ENCODE results near the gene ZNF217. TPM values are rescaled to one million over a fixed set of nuclear protein-coding genes. Genes with fewer than 3 reads are reported as not detected.
A peak's percentile ranks its signal among the peaks of the same experiment; 100 is the strongest.

Gene ZNF217
- total RNA-seq, 1 donor from 2014 or later = 39.5 TPM

DNA sequence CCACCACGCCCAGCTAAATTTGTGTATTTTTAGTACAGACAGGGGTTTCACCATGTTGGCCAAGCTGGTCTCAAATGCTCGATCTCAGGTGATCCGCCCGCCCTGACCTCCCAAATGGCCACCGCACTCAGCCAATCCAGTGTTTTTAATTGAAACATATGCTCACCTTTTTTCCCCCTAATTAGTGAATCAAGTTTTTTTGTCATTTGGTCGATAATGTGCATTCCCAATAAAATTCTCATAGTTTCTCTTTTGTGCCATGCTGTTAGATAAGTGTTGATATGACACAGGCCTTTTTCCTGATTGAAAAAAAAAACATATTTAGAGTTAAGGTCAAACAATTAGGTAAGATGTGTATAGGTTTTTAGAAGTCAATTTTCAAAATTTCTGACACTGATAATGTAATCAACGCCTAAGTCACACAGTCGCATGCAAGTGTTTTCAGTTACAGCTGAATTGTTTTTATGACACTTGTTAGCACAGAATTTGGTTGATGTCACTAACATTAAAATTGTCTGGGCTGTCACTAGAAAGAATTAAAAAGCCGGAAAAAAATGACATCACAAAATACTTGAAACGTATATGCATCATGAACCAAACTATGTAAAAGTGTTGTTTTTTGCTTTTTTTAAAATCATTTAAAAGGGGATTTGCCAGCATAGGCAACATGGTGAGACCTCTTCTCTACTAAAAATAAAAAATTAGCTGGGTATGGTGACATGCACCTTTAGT lies 21.9 kb downstream of the ZNF217 start:
- H3K27me3 Mint-ChIP-seq (ENCODE audit: low read depth) = no peaks in the 10 kb centered on the region
- peaks cover 5% of the 10 kb centered on the region for H3K4me1 Mint-ChIP-seq
- peaks cover 65% of the 10 kb centered on the region for H3K36me3 Mint-ChIP-seq
- TF ChIP-seq, protein P1, sequence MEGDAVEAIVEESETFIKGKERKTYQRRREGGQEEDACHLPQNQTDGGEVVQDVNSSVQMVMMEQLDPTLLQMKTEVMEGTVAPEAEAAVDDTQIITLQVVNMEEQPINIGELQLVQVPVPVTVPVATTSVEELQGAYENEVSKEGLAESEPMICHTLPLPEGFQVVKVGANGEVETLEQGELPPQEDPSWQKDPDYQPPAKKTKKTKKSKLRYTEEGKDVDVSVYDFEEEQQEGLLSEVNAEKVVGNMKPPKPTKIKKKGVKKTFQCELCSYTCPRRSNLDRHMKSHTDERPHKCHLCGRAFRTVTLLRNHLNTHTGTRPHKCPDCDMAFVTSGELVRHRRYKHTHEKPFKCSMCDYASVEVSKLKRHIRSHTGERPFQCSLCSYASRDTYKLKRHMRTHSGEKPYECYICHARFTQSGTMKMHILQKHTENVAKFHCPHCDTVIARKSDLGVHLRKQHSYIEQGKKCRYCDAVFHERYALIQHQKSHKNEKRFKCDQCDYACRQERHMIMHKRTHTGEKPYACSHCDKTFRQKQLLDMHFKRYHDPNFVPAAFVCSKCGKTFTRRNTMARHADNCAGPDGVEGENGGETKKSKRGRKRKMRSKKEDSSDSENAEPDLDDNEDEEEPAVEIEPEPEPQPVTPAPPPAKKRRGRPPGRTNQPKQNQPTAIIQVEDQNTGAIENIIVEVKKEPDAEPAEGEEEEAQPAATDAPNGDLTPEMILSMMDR (IDR thresholded peaks at IDR 0.05; ENCODE audit: unreplicated experiment) = no peak
- no peak overlapping the region for H3K4me3 Mint-ChIP-seq
- no peak overlapping the region for H3K27ac Mint-ChIP-seq
- DNase-seq (ENCODE audit: low spot score in 2 of 2, unreplicated experiment in 2 of 2) = no peak
- H3K9me3 Mint-ChIP-seq = no peaks in the 10 kb centered on the region

DNA sequence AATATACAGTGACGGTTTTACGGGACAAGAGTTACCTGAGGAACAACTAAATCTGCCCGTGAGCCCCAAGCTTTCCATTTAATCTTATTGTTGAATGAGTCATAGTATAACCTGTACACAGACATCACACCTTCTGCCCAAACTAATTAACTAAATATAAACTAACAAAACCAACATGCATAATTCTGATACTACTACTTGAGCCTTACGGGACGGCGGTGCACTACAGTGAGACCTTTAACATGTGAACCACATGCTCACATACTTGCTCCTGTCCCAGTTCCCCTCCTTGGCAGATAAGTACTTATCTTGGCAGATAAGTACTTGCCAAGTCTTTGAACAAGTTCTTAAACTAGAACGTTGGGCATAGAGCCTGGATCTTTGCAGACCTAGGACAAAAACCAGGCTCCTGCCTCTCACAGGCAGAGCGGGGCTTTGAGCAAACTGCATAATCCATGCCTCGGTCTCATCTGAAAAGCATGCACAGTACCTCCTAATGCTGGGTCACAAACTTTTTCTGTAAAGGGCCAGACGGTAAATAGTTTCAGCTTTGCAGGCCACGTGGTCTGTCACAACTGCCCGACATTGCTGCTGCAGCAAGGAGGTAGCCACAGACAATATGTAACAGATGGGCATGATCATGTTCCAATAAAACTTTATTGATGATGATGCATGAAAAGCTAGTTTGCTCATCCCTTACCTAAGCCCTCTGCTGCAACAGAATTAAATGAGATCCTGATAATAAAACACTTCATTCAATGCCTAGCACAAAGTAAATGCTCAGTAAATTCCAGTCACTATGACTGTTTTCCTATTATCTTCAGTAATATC lies 23.0 kb downstream of the ZNF217 start:
- no peaks in the 10 kb centered on the region for H3K27me3 Mint-ChIP-seq (ENCODE audit: low read depth)
- TF ChIP-seq, protein P1 (IDR thresholded peaks at IDR 0.05; ENCODE audit: unreplicated experiment) = no peak
- peak in 1 of 2 experiments; percentile 27 for DNase-seq (ENCODE audit: low spot score in 2 of 2, unreplicated experiment in 2 of 2)
- H3K27ac Mint-ChIP-seq = peak overlapping the region; percentile 20
- no peaks in the 10 kb centered on the region for H3K9me3 Mint-ChIP-seq
- H3K36me3 Mint-ChIP-seq = peaks cover 60% of the 10 kb centered on the region
- peaks cover 5% of the 10 kb centered on the region for H3K4me1 Mint-ChIP-seq
- H3K4me3 Mint-ChIP-seq = no peak overlapping the region

DNA sequence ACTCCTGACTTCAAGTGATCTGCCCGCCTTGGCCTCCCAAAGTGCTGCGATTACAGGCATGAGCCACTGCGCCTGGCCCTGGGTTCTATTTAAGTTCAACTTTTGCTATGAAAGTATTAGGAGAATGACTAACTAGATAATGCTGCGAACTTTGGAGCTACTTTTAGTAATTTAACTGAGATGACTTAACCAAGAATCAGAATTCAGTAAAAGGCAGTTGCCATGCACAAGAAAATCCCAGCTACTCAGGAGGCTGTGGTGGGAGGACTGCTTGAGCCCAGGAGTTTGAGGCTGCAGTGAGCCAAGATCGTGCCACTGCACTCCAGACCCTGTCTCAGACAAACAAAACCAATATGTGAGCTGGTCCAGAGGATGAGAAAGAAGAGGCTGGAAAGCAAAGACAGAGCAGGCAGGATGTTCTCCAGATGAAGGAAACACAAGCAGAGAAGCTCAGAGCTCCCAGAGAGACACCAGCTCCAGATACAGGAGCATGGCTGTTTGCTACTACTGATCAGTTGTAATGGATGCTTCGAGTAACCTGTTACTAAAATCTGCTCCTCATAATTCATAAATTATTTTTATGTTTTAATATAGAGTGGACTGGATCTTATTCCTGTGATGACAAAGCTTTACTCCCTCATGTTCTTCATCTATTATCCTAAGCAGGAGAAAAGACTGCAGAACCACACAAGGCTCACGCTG lies 23.9 kb downstream of the ZNF217 start:
- TF ChIP-seq, protein P1 (IDR thresholded peaks at IDR 0.05; ENCODE audit: unreplicated experiment) = no peak
- H3K36me3 Mint-ChIP-seq = peaks cover 57% of the 10 kb centered on the region
- DNase-seq (ENCODE audit: low spot score in 2 of 2, unreplicated experiment in 2 of 2) = peak in 1 of 2 experiments; percentile 7
- no peaks in the 10 kb centered on the region for H3K9me3 Mint-ChIP-seq
- no peak overlapping the region for H3K4me3 Mint-ChIP-seq
- no peak overlapping the region for H3K27ac Mint-ChIP-seq
- no peaks in the 10 kb centered on the region for H3K27me3 Mint-ChIP-seq (ENCODE audit: low read depth)
- peaks cover 5% of the 10 kb centered on the region for H3K4me1 Mint-ChIP-seq

DNA sequence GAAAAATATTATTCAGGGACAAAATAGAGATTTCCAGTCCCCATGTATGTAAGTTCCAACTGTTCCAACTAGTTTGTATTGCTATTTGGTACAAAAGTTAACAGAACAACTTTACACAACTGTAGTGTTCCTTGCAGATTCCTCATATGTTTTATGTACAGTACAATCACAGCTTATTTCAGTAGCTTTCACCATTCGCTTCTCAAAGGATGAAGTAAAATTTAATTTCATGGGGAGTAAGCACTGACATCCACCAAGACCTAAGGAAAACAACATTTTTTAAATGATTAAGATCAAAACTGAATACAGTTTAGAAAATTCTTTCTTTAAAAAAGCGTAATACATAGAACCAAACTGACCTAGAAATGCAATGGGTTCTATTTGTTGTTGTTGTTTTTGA lies 24.6 kb downstream of the ZNF217 start:
- DNase-seq (ENCODE audit: low spot score in 2 of 2, unreplicated experiment in 2 of 2) = no peak
- peaks cover 52% of the 10 kb centered on the region for H3K36me3 Mint-ChIP-seq
- H3K4me1 Mint-ChIP-seq = peaks cover 5% of the 10 kb centered on the region
- H3K4me3 Mint-ChIP-seq = no peak overlapping the region
- no peaks in the 10 kb centered on the region for H3K9me3 Mint-ChIP-seq
- H3K27me3 Mint-ChIP-seq (ENCODE audit: low read depth) = no peaks in the 10 kb centered on the region
- no peak overlapping the region for H3K27ac Mint-ChIP-seq
- TF ChIP-seq, protein P1 (IDR thresholded peaks at IDR 0.05; ENCODE audit: unreplicated experiment) = no peak

DNA sequence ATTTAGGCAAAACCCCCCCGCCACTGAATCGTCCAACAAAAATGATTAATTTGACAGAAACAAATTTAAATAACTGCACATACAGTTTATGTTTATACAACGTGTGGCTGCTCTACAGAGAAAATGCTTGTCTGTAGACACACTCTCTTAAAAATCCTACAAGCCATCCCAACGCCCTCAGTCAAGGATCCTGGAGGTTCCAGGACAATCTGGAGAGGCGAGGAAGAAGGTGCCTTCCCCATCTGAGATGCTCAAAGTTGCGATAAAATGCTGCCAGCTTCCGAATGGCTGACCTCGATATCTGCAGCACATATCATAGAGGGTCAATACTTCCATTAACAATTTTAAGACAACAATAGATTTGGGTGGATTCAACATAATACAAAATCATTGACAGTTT lies 25.3 kb downstream of the ZNF217 start:
- Mint-ChIP-seq H3K9me3 (no peaks in the 10 kb centered on the region), H3K36me3 (peaks cover 50% of the 10 kb centered on the region), H3K4me1 (peaks cover 5% of the 10 kb centered on the region), H3K27me3 (ENCODE audit: low read depth) (no peaks in the 10 kb centered on the region), H3K27ac (no peak overlapping the region), H3K4me3 (no peak overlapping the region)
- no peak for DNase-seq (ENCODE audit: low spot score in 2 of 2, unreplicated experiment in 2 of 2)
- TF ChIP-seq, protein P1 (IDR thresholded peaks at IDR 0.05; ENCODE audit: unreplicated experiment) = no peak
